ENCODE results near the gene HMGB3.
"Not testable (repeated sequence)": the region's sequence is repeated elsewhere in the genome, so short reads cannot be mapped to it uniquely, and the experiment has no call there.

HMGB3 gene

DNA sequence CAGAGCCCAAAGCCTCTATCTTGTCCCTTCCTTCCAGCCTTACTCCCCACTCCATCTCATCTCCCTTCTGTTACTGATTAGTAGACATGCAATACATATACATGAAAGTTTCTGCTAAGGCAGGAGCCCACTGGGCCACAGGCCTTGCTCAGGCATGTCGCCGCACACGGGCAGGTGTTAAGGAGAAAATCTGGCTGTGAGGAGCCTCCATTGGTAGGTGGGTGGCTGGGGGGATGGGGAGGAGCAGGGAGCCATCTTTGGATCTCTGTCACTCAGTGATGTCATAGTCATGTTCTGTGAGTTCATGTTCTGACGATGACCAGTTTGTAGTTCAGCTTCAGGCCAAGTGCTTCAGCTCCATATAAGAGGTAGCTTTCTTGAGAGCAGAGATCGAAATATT, 2.9 kb upstream of the HMGB3 start:
- no peak for DNase-seq

GRCh38 chrX:150980711-150981110, 2.4 kb upstream of the HMGB3 start:
- no peak for DNase-seq

DNA sequence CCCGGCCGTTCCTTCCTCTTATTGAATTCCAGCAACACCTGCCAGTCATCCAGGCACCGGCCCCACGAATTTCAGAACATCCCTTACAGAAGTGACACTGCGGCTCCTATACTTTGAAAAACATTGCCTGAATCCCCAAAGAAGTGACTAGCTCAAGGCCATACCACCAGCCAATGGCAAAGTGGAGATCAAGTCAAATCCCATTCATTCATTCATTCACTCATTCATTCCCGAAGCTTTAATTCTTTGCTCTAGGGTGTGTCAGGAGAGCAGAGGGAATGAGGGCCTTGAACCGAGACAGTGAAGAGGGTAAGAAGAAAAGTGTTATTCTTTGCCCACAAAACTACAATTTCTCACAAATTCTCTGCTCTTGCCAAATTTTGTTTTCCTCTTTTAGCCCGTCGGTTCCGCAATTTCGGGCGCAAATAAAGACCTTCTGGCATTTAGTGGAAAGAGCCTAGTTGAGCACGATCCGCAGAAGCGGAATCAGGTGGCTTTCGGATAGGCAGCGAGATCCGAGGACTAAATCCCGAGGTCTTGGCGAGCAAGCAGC, 824 bp upstream of the HMGB3 start:
- no peak for DNase-seq

- DNase-seq = no peak
Measured at GRCh38 chrX:150983521-150984168, 510 bp downstream of the HMGB3 start.

- no peak for DNase-seq
Measured at GRCh38 chrX:150984169-150984824, 1.2 kb downstream of the HMGB3 start.

DNA sequence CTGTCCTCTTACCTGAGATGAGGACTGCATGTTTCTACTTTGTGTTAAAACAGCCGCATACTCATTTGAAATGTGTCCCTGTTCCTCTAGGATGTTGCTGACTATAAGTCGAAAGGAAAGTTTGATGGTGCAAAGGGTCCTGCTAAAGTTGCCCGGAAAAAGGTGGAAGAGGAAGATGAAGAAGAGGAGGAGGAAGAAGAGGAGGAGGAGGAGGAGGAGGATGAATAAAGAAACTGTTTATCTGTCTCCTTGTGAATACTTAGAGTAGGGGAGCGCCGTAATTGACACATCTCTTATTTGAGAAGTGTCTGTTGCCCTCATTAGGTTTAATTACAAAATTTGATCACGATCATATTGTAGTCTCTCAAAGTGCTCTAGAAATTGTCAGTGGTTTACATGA, 4.6 kb downstream of the HMGB3 start:
- not testable (repeated sequence) for DNase-seq

- DNase-seq = no peak
Measured at GRCh38 chrX:150989420-150989819, 6.3 kb downstream of the HMGB3 start.

DNA sequence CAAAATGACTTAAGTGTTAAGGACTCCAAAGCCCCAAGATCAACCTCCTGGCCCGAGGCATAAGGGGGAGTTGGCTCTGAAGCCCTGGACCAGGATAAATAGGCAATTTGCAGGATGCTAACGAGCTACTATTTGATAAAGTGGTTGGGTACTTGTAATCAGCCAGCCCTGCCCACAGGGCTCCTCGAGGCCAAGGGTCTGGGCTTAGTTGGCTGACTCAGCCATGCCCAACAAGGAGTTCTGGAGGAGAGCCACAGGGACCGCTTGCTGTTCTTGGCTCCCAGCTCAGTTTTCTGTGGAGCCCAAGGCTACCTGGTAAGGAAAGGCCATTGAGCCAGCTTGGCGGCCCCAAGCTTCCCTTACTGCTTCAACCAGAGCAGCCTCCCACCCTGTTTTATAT, 7.8 kb downstream of the HMGB3 start:
- no peak for DNase-seq

DNA sequence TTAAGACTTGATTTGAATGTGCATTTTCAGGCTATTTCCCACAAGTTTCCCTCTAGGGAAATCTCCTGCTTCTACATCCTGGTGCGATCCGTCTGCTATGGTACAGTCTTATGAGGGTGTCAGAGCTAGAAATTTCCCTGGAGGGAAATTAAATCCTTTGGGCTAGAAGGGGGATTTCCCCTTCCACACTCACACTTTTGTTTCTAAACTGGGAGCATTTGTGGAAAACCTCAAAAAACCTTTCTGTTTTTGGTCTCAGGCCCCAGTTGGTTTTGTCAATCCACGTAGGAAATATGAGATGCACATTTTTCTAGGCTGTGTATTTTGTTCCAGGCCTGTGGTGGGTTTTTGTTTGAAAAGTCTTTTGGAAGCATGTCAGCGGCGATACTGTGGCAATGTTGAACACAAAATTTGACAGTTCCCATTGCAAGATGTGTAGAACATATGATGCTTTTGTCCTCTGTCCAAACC, 17.8 kb downstream of the HMGB3 start:
- DNase-seq = no peak

DNA sequence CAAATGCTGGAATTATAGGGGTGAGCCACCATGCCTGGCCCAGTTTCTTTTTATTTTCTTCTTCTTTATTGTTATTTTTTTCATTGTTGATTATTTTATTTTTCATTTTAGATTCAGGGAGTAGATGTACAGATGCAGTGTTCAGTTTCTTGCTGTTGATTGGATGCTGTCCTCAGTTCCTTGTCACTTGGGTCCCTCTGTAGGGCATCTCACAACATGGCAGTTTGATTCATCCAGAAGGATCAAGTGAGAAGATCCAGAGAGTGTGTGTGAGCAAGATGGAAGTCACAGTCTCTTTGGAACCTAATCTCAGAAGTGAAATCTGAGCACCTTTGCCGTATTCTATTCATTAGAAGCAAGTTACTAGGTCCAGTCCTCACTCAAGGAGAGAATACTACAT, 20.9 kb downstream of the HMGB3 start:
- DNase-seq = no peak

- no peak for DNase-seq
Measured at GRCh38 chrX:151006410-151007109, 23.4 kb downstream of the HMGB3 start.

DNA sequence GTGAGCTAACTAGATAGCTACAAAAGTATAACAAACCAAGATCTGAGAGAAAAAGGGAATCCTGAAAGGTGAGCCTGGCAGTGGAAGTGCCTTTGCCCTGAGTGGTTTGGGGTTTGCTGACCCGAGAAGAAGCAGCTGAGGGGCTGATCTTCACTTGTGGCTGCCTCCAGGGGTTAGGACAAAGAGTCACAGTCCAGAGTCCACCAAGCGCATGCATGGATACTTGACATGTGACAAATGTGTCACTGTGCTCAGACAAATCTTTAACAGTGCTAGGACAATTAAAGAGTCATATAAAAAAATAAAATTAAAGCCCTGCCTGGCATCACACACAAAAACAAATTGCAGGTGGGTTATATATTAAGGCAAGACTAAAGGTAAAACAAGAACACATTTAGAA, 26.4 kb downstream of the HMGB3 start:
- DNase-seq = no peak

GRCh38 chrX:151013164-151013743, 30.1 kb downstream of the HMGB3 start:
- DNase-seq = no peak

DNA sequence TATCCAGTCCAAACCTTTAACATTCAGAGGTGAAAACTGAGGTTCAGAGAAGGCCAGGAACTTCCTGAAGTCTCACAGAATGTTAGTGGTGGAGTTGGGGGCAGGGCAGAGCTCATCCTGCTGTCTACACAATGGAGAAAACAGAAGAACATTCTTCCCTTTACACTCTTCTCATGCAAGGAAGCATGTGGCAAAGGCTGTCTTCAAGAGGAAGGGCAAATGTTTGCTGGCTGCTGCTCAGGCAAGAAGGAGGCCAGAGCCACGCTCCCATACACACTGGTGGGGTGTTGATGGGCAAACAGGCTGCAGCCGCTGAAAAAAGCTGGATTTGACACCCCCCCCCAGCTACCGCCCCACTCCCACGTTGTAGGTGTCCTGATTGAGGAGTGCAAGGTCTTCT, 32.5 kb downstream of the HMGB3 start:
- DNase-seq = no peak

DNA sequence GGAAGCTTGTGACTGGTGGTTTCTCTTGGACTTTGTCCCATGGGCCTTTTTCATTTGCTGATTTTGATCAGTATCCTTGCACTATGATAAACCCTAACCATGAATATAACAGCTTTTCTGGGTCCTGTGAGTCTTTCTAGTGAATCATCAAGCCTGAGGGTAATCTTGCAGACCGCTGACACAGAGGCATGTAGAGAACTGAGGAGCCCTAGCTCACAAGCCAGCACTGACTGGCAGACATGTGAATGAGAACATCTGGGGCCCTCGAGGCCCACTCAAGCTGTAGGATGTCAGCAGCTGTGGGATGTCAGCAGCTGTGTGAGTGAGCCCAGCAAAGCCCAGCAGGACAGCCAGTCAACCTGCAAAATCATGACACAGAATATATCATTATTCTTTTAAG, 36.7 kb downstream of the HMGB3 start:
- DNase-seq = no peak

DNA sequence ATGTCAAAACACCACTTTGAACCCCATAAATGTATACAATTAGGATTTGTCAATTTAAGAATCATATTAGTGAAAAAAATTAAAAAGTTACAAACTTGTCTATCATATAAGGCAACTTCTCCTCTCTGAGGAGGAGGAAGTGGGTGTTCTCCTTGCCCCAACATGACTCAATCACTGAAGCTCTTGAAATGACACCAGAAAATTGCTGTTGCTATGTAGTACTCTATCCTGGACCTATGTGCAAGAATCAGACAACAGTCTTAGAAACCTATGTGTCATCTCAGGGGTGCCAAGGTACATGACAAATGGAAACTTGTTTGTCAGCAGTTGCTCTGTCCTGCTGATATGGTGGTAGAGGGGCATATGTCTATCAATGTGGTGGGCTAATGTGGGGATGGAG, 47.7 kb downstream of the HMGB3 start:
- no peak for DNase-seq

GRCh38 chrX:151031391-151031975, 48.3 kb downstream of the HMGB3 start:
- no peak for DNase-seq

DNA sequence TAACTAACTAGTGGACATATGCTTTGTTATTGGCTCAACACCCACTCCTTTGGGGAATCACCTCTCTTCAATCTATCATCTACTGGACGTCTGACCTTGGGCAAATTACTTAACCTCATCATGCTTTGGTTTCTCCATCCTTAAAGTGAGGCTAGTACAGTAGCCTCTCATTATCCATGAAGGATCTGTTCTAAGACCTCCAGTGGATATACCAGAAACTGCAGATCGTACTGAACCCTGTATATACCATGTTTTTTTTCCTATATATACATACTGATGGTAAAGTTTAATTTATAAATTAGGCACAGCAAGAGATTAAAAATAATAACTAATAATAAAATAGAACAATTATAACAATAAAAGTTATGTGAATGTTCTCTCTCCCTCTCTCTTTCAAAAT, 56.2 kb downstream of the HMGB3 start:
- DNase-seq = no peak

All from midbrain (tissue), 1 donor.